GM21447 (cell line): ENCODE measurements around the gene AANAT.

ENCODE experiments used
- ATAC-seq: cut with Tn5 transposase; IDR thresholded peaks from one replicate; pipeline ENCODE4 v1.9.1; 2021; ENCODE audit not compliant: unreplicated experiment

Gene AANAT

DNA sequence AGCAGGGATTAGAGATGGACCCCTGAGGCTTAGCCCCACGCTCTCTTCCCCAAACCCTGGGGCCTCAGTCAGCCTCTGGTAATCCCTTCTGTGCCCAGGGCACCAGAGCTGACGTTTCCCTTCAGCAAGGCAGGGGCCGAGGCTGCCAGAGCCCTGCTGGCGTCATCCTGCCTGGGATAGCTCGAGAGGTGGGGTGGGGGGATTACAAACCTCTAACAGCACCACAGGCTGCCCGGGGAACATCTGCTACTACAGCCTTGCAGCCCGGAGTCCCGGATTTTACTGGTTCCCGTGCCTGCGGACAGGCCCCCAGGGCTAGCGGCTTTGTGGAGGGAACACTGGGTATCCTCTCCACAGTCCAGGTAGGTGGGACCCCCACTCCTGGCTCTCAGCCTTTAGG lies at the start of gene AANAT:
TSS of gene AANAT (plus strand) at position 238 of the 400 bp plus-strand sequence. CDS start 1,144 bp downstream, outside the sequence.
- ATAC-seq, result no peak

DNA sequence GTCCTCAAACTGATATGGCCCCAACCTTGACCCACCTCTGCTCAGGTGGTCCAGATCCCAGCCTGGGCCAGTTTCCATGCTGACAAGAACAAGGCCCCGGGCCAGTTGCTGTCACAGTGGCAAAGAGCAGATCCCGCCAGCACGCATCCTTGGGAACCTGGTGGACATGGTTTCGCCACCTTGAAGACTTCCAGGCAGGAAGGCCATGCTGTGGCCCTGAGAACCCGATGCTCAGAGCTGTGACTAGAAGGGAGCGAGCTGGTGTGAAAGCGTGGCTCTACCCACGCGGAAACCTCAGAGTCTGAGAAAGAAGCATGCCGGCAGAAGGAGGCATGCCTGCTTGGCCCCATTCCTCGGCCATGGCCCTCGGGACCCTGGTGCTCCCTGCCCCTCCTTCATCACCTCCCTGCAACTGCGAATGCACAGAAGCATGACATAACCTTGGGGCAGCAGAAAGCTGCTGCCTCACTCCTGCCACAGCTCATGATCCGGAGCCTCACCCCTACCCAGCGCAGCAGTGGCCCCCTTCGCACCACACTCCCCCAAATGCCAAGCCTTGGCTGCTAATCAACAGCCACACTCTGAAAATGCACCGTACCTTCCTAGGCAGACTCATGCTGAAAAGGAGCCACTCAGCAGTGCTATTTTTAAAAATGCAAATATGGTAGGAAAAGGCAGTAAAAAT lies 47.7 kb upstream of the AANAT start:
- ATAC-seq, result no peak

DNA sequence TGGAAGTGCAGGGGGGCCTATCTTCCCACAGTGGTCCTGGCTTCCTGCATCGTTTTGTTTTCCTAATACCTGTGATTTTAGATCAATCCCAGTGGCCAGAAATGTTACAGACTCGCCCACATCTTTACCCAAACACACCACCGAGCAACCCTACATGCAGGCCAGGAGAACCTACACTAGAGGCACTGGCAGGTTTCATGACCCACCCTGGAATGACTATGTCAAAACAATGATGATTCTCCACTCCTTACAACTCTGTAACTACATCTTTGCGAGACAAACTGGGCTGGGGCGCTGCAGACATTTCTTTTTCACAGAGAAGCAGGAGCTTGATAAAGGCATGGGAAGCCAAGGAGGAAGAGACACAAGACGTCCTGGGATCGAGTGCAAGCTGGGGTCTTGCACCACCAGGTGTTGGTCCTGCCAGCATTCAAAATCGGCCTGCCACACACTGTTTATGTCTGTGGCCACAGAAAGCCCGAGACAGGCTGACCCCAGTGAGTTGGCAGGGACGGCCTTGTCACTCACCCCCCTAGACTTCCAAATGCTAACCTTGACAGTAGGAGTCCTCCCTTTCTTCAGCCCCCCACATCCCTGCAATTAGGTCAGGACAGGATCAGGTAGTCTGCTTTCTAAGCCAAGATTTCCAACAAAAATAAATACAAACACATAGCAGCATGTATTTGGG lies 46.9 kb upstream of the AANAT start:
- no peak for ATAC-seq

DNA sequence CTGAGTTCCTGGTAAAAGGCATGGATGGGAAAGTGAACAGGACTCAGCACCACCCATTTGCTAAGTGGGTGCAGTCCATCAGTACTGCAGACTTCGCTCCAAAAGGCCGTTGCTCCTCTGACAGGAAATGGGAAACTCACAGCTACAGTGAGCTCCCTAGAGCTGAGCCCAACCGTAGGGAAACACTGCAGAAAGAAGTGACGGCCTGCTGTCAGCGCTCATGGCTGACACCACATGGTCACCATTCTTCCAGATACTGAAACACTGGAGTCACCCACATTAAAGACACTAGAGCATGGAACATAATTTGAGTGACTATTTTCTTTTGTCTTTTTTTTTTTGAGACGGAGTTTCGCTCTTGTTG lies 46.4 kb upstream of the AANAT start:
- no peak for ATAC-seq

DNA sequence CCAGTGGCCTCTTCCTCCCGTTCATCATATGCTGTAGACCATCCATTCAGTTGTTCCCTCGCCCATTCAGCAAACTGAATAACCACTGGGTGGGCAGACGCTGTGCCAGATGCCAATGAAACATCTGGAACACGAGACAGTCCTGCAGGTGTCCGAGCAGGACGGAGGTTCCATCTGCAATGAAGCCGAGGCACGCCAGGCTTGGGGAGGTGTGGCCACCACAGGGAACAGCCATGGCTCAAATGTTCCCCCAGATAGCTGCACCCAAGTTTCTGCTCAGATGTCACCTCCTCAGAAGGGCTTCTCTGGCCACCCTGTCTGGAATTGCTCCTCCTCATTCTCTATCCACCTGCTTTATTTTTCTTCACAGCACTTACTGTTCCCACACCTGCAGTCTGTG lies 45.0 kb upstream of the AANAT start:
- ATAC-seq, result no peak

DNA sequence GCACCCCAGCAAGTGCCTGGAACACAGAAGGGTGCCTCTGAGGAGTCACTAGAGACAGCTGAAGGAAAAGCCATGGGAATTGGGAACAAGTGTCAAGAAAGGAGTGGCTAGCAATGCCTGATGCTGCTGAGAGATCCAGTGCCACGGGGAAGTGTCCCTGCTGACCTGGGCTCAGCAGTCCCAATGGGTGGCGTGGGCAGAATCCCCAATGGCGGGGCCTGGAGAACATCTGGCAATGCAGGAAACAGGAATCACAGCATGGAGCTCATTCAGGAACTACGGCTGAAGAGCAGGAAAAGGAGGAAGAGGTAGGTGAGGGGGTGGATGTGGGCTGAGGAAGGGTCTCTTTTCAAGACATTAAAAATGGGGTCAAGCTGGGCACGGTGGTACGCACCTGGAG lies 44.5 kb upstream of the AANAT start:
- ATAC-seq, result no peak

DNA sequence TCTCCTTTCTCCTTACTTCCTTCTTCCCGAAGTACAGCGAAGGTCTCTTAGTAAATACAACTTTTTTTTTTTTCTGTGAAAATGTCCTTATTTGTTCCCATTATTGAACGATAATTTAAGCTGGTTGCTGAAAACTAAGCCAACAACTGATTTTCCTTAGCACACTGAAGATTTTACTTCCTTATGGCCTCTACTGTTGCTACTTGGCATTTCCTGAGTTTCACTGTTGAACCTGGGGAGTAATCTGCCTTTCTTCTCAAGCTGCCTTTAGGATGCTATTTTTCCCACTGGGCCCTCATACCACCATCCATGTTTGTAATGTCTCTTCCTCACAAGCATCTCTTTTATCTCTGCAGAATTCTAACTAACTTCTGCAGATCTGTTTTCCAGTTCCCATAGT lies 40.5 kb upstream of the AANAT start:
- no peak for ATAC-seq

DNA sequence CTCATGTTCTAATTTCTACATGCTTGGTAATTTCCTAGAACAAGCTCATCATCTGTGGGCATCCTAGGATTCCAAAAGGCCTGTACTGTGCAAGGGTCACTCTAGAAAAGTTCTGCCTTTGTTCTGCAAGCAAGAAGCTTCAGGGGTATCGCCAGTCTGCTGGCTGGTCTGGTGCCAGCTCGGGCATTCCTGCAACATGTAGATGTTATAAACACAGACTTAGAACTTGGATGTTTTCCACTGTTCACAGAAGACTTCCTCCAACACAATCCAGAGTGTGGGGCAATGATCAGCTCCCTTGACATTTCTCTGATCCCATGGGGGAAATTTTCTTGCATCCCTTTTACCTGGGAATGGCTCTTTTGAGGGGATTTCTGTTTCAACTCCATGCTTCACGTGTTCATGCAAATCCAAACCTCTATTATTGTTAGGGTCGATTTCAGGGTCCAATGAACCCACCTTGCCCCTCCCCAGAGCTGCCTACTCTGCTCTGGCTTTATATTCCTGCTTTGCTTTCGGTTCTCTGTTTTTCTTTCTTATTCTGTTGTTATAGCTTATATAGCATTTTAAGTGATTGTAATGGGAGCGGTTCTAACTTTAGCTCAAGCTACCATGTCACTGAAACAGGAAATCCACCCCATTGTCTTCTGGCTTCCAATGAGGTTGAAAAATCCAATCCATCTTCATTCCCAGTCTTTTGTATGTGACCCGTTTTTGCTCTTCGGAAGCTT lies 39.7 kb upstream of the AANAT start:
- ATAC-seq, result no peak

DNA sequence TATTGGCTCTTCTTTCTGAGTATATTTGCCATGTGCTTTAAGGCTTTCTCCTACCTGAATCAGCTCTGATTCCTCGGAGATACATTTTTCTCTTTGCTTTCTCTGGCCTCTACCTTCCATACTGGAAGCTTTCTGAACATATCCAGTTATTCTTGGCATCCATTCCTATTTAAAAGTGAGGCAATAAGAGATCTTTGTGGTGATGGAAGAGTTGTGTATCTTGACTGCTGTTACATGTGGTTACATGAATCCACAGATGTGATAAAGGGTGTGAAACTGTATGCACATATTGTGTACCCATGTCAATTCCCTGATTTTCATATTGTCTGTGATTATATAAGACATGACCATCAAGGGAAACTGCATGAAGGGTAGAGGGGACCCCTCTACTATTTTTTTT lies 38.9 kb upstream of the AANAT start:
- ATAC-seq, result no peak

DNA sequence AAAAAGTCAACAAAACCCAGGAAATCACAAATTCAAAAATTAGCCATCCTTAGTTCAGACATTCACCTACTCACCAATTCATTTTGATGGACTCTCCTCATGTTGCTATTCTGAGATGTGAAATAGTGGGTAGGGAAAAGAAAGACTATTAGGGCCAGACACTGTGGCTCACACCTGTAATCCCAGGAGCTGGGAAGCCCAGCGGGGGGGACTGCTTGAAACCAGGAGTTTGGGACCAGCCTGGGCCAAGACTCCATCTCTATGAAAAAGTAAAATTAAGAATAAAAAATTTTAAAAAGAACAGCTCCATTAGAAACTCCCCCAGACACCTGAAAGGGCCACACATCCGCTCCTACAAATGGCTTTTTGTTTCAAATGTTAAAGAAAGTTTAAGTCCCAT lies 35.9 kb upstream of the AANAT start:
- ATAC-seq, result no peak

DNA sequence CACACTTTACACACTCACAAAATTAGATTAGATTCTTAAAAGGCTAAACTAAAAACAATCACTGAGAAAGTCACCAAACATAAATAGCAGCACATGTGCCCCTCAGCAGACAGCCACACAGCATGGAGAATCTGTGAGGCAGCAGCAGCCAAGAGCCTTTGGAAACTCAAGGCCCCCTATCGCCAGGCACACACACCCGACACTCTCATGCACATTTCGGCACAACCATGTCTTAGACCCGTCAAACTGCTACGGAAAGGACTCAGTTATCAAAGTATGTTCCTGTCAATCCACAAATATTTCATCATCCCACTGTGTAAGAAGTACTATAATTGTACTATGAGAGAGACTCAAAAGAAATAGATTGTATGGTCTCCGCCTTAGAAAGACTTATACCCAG lies 35.4 kb upstream of the AANAT start:
- ATAC-seq, result no peak

DNA sequence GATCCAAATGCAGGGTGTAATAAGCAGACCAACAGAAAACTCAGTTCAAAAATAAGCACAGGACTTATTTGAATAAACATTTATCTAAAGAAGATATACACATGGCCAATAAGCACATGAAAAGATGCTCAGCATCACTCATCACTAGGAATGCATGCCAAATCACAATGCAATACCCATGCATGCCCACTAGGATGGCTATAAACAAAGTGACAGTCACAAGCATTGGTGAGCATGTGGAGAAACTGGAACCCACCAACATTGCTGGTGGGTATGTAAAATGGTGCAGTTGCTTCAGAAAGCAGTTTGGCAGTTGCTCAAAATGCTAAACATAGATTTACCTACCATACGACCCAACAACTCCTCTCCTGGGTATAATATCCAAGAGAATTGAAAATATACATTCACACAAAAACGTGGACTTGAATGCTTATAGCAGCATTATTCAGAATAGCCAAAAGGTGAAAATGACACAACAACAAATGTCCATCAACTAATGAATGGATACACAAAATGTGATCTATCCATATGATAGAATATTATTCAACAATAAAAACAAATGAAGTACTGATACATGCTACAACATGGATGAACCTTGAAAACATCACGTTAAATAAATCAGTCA lies 34.6 kb upstream of the AANAT start:
- no peak for ATAC-seq

DNA sequence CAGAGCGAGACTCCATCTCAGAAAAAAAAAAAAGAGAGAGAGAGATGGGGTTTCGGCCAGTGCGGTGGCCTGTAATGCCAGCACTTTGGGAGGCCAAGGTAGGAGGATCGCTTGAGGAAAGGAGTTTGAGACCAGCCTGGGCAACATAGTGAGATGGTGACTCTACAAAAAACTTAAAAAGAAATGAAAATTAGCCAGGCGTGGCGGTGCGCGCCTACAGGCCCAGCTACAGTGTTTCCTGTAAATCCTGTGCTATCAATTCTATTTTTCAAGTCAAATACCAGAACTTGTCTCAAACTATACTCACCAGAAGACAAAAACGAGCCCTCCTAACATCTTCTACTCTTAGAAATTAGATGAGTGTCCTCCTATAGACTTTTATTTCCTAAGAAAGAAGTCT lies 33.7 kb upstream of the AANAT start:
- ATAC-seq, result no peak

DNA sequence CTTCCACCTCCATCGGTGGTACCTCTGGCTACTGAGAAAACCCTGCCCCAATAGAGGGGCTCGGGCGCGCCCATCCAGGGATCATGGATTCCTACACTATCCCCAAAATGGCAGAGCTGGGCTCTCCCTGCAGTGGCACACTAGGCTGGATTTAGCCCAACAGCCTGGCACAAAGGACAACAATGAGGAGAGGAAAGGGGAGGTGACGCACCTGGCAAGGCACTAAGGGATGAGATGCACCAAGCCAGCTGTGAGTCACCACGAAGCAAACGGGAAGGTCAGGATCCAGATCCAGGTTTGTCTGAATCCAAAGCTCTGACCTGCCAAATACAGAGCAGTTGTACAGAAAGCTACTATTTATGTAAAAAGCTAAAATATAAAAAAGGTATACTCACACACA lies 32.5 kb upstream of the AANAT start:
- no peak for ATAC-seq

DNA sequence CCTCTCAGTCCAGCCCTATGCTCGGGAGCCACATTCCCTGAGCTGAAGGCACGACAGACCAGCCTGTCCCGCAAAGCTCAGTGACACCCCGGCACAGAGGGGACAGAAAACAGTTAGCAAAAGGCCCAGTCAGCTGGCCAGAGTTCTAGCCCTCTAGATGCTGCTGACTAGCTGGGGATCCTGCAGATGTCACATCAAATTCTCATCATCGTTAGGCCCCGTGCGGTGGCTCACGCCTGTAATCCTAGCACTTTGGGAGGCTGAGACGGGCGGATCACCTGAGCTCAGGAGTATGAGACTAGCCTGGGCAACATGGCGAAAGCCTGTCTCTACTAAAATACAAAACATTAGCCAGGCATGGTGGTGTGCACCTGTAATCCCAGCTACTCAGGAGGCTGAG lies 31.7 kb upstream of the AANAT start:
- ATAC-seq, result no peak

DNA sequence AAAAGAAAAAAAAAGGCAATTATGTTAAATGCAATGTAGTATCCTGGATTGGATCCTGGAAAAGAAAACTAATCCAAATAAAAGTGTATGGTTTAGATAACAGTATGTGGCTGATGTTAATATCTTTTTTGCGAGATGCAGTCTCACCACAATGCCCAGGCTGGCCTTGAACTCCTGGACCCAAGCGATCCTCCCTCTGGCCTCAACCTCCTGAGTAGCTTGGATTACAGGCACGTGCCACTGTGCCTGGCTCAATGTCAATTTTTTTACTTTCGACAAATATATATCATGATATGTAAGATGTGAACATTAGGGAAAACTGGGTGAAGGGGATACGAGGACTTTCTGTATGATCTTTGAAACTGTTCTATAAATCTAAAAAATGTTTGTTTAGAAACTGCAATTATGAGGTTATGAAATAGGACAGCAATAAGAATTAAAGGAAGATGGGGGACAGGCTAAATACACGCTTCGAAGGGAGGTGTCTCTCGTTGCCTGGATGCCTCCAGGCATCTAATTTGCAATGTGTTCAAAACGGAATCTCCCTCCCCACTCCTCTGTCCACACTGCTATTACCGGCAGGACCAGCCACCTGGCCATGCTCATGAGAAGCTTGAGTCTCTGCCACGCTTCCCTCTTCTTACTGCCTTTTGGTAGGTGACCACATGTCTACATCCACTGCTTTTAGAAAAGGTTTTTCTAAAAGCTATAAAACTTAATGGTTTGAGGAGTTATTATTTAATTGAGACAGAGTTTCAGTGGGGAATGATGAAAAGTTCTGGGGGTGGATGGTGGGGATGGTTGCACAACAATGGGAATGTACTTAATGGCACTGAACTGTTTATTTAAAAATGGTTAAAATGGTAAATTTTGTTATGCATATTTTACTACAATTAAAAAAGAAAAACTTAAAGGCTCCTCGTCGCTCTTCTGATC lies 29.7 kb upstream of the AANAT start:
- ATAC-seq, result no peak

DNA sequence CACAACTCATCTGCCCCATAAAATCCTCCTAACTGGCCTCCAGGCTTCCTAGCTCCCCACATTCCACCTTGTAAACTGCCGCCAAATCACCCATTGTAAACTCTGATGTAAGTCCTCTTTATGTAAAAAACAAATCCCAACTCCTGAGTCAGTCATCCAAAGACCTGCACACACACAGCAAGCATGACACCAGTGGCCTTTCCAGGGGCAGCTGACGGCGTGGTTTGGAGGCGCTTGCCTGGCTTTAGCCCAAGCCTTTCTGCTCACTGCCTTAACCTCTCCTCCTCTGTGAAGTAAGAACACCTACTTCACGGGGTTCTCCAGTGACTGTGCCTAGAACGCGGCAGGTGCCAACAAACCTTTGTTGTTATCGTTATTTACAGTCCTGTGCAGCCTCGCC lies 28.5 kb upstream of the AANAT start:
- ATAC-seq, result no peak

DNA sequence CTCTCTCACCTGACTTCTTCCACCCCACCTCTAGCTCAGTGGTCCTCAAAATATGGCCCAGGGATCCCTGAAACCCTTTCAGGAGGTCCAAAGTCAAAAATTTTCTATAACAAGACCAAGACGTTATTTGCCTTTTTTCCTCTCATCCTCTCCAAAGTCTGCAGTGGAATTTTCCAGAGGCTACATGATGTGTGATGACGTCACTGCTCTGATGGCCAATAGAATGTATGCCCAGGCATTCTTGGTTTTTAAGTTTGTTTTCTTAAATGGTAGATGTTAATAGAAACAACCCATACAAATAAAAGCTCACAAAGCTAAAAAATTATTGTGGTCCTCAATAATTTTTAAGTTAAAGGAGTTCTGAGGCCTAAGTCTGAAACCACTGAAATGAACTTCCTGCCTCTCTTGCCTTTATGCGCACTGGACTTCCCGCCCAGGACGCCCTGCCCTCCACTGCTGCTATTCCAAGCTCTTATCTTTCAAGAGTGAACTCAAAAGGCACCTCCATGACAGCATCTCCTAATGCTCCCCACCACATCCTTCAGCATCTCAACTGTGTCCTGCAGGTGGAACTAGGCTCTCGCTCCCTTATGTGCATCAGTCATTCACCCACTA lies 28.0 kb upstream of the AANAT start:
- no peak for ATAC-seq

DNA sequence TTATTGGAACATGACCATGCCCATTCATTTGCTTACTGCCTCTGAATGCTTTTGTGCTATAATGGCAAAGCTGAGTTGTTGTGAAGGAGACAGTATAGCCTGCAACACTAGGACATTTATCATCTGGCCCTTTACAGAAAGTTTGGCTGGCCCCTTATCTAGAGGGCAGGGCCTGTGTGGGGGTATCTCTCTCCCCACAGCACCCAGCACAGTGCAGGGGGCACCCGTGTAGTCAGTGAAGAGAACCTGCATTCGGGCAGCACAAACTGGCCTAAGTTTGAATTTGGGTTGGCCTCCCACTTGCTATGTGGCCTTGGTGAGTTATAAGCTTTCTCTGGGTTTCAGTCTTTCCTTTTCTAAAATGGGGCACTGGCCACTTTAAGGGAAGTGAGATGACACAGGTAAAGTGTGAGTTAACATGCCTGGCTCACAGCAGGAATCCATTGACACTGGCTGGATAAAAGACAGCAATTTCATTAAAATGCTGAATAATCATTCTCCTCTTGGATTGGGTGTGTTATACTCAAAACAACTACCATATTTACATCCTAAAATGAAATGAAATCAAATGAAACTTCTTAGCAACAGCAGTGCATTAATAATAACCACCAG lies 26.5 kb upstream of the AANAT start:
- no peak for ATAC-seq
